HG02798 (cell line): Measurements from ENCODE around the gene SLC10A2.

Experiments used
- ATAC-seq: cut with Tn5 transposase; IDR thresholded peaks from one replicate; pipeline ENCODE4 v1.9.1; 2021; ENCODE audit warnings: mild to moderate bottlenecking; ENCODE audit not compliant: unreplicated experiment, poor library complexity

Gene SLC10A2

DNA sequence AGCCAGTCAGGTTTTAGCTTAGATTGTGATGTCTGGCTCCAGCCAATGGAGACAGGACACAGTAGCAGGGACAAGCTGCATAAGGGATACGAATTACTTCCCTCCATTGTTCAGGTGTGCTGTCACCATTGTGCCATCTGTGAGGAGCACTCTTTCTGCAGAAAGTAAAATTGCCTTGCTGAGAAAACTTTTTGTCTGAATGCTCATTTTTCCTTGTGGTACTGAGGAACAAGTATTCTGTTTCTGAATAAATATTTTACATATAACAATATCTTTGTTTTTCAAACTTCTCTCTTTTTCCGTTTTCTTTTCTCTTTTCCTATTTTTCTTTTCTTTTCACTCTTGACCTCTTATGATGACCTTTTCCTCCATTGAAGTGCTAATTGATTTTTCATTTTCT, 10.2 kb downstream of the SLC10A2 start:
- no peak for ATAC-seq

DNA sequence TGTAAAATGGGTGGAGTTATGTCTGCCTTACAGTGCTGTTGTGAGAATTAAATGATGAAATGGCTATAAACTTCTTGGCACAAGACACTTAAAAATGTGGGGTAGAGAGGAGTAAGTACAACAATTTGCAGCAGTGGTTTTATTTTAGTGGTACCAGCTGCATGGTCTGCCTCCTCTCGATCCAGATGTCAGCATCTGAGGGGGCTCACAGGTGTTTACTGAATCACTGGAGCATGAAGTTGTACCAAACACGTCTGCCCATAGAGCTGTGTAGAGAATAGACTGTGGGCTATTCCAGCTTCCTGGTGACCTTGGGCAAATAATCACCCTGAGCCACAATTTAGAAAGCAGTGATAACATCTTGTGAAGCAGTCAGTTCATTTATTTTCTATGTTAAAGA, 11.1 kb downstream of the SLC10A2 start:
- no peak for ATAC-seq

DNA sequence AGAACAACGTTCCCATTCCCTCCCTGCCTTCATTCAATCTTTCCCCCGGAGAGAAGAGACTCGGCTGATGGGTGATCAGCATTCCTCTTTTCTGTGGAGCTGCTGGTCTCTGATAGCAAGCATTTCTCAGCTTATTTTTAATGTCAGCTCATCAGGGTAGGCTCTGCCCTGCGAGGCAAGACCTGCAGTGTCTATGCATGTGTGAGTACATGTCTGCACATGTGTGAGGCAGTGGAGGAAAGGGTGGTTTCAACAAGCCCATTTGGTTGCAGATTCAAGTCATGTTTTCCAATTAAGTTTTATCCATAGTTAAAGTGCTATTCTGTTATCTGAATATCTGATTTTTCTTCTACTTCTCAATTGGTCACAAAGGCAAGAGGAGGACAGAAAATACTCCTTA, 19.5 kb downstream of the SLC10A2 start:
- no peak for ATAC-seq

DNA sequence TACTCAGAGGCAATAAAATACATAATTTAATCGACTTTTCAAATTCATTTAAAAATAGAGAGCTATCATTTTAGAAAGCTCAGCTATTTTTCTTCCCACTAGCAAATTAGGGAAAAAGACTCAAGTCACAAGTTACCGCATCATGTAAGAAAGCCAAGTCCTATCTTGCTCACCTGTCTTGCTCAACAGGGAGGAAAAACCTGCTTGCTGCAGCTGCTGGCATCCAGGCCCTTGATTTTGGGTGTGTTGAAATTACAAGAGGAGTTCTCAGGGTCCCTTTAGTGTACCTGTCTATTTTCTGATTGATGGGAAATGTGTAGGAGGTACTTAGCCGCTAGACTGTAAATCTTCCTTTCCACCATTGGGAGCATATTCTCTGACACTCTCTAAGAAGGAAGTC, 22.2 kb downstream of the SLC10A2 start:
- ATAC-seq, result no peak

DNA sequence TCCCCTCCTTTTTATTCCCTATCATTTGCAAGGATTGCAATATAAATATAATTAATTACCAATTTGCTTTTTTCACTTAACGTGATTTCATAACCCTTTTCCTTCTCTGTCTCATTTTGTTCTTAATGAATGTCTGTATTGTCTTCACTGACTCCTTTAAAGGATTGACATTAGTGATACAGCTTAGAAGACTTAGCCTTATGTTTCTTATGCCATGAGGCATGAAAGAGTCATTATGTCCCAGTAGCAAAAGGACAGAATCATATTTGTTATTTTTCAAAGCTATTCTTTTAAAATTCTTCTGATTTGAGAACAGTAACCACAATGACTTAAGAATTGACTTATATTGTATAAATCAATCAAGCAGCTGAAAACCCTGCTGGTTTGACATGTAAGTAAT, 26.2 kb downstream of the SLC10A2 start:
- no peak for ATAC-seq

DNA sequence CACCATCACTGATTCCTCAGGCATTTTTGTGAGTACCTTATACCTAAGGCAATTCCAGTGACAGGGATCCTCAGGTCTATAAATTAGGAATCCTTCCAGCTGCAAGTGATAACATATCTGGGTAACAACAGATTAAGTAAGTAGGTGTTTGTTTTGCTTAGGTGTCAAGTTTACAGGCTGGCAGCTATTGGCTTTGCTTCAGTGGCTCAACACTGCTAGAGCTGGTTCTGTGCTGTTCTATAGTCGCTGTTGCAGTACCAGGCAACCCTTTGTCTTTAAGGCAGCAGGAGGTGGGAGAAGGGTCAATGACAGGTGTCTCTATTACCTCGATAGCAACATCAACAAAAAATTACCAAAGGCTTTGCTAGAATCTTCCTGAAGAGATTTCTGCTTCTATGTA, 27.0 kb downstream of the SLC10A2 start:
- no peak for ATAC-seq

DNA sequence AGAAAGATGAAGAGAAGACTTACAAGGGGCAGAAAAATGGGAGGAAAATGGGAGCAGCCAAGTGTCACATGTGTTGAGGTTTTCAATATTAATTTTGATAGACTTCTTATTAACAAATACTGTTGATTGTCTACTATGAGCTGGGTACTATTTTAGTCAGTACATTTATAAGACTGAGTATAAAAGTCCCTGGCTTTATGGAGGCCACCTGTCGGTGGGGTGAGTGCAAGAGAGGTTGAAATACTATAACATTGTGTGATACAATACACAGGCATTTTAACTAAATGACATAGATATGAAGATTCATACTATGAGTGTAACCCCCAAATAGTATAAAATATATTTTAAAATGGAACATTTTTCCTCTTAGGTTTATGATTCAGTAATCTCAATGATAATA, 29.9 kb downstream of the SLC10A2 start:
- ATAC-seq, result no peak

DNA sequence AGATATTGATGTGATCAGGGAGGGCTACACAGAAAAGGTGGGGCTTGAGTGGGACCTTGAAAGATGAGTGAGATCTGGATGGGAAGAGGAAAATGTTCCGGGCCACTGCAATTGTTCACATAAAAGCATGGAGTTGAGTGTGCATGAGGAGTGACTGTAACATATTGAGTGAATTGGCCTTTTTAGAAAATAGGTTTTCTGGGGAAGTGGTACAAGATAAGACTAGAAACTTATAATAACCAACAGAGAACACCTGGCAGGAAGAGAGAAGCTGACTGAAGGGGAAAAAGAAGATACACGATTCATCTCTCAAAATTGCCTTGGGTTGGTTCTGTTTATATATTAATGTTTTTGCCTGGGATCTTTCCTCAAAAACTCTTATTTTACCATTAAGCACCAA, 32.2 kb downstream of the SLC10A2 start:
- ATAC-seq, result no peak

DNA sequence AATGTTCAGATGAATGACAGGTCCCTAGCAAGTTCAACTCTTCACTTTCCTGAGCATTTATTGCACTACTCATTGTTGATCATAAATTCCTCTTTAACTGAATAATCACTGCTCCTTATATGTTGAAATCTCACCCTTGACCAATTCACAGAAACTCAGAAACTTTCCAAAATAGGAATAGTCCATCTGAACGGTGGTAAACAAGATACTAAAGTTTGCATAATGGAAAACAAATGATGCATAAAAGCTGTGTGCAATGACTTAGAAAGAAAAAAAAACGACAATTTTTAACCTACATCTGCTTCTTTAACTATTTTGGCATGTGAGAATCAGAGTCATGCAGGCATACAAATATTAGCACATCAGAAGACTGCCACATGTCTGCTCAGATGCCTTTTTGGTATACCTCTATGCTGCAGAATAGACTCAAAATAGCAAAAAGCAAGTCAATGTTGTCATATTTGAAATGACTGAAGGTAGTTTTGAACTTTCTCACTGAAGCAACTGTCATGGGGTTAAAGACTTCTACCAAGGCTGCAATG, 34.8 kb downstream of the SLC10A2 start:
- peak; percentile 91 for ATAC-seq

DNA sequence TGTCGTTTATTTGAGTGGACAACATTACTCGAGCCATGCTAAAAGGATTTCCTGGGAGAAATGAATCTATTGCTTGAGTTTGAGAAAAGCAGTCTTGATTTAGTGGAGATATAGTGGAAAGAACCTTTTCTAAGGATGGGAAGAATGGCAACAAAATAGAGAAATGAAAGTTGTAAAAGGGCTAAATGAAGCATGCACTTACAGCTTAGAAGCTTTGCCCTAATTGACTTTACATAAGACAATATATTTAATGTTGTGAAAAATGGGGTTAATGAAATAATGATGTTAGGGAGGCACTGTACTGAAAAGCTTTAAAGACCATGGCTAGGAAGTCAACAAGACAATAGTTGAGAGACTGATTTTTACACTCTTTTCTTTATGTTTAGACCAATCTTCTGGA, 35.4 kb downstream of the SLC10A2 start:
- no peak for ATAC-seq

DNA sequence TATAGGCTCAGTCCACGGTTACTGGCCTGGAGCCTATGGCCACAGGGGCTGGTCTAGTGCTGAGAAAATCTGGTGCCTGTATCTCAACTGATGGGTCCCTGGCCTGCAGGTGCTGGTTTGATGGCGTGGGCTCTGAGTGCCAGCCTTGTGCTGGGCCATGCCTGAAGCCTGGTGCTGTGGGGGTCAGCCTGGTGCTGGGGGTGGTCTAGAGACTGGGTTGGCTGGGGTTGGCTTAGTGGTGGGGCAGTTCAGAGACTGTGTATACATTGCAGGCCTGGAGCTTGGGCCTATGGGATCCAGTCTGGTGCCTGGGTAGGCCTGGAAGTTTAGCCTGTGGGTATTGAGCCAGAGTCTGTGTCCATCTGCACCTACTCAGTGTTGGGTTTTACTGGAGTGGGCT, 36.4 kb downstream of the SLC10A2 start:
- ATAC-seq, result no peak

DNA sequence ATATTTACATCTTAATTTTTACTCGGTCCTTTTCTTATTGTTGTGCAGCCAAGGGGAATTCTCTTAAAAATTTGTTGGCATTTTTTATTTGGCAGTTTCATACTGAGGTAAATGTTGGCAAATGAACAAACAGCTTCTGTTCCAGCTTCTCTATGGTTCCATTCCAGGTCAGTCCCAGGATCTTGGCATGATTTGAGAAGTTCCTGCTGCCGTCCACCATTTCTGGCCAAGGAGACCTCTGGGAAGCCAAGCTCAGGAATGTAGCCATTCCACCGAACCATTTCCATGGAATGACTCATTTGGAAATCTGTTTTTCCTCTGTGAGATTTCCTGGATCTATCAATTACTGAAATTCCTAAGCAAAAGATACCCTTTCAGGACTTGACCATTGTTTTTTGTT, 43.9 kb downstream of the SLC10A2 start:
- no peak for ATAC-seq

DNA sequence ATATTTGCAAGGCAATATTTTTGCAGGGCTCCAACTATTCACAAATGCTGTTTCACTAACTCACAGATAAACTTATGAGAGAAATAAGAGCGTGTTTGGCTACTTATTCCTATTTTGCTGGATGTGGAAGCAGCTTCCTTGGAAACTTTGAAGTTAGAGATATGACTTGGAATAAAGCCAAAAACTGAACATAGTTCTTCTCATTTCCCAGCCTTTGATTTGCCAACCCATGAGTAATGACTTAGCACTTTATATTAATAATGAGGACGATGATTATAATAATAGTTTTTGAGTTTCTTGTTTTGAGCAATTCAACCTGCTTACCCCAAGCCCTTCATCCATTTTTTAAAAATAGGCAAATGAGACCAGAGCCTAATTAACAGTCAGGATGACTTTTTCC, 47.7 kb downstream of the SLC10A2 start:
- ATAC-seq, result no peak

DNA sequence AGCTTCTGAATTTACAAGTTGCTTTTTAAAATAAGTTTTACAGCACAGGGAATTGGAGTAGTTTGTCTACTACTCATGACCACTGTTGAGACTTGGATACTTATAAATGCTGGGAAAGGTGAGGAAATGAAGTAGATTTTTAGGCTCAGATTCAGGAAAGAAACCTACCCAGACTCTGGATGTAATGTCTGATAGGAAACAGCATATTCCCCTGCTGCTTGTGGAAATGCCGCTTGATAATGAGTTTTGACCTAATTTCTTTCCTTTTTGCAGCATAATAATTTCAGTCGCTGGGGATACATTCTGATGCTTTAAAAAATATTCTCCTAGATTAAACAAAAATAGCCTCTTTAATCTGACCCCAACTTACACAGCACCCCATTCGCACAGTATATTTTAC, 53.6 kb downstream of the SLC10A2 start:
- no peak for ATAC-seq

DNA sequence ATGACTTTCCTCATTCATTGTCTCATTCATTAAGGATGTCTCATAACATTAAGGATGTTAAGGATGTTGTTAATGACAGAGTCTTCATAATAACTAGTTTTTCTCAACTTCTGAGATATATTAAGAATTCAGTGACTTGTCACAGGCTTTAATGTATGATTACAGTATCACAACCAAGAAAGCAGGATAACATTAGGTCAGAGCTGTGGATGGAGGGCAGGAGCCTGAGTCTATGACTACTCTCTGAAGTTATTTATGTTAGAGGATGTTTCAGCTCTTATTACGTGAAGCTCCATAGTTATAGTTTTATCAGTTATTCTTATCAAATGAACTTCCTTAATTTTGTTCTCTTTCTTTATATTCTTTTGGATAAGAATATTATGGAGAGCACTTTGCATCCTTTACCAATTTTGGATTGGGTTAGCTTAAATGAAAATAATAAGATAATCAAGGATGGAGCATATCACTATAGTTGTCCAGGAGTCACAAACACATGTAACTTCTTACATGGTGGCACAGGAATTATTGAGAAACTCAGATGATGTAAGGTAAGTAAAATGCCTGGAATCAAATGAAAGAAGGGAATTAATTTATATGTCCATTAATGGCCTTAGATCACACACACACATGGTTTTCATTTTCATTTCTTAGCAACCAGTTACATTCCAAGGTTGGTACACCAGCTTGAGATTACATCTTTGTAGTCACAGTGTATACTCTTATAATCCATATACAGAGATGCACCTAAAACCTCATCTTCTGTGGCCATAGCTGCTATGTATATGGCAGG, 57.0 kb downstream of the SLC10A2 start:
- ATAC-seq, result no peak

DNA sequence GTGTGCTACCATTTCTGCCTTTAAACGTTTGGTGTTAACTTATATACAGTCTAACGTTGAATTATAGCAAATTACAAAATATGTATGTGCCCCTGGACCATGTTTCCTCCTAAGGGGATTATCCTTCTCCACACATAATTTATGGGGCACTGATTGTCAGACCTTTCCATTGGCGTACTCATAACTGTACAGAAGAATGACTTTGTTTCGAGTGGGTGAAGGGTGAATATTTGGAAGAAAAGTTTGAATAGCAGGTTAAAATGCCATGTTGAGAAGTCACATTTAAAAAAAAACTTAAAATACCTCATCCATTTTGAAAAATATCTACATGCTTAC, 58.8 kb downstream of the SLC10A2 start:
- ATAC-seq, result peak; percentile 45

DNA sequence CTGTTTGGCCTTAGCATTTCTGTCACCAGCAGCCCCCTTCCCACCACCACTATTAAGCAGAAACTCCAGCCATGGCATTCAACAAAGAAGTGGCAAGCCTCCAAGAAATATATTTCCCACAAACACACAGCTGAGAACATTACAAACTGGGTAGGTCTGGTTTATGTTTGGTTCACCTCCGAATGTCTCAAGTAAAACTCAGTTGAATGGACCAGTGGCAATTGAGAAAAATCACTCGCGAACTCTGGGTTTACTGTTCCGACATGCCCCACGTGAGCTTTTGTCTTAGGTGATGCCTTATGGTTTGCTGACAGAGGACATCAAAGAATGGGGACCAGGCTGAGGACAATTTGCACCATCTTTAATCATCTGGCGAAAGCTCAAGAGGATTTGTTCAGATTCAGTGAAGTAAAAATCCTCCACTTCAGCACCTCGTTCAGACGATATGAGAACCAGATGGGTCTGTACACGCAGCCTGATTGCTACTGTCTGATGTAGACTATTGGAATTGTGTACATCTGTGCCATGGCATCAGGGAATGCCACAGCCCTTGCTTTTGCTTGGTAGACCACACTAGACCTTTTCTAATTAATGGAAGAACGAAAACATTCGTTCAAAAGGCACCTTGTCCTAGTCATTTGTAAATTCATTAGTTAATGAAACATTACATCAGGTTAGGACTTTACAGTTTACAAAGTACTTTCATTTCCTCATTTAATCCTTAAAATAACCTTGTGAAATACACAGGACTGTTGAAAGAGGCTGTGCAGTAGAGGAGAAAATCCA, 59.4 kb downstream of the SLC10A2 start:
- ATAC-seq, result peak; percentile 93

DNA sequence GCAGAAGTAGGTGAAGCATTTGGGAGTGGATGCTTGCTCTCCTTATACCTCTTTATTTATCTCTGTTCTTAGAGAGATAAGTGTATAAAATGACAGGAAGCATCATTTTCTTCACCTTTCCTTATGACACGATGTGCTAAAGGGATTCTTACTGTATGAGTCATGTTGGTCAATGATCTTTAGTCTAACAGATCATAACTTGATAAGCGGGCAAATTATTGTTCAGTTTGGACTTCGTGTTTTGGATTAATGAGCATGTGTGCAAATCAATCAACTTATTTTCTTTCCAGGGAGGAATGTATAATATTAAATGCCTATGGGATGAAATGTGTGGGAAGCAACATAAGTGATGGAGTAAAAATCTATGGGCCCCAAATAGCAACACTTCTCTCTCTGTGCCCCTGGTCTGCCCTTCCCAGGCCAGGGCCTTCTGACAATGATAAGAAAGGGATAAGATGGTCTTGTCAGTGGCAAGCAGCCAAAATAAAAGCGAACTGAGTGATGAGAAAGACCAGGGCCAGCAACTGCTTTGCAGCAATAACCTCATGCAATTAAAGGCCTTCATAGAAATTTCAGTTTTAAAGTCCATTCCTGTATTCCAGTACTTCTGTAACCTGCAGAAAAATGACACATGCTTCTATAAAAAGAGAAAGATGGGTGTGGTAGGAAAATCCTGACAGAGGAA, 61.4 kb downstream of the SLC10A2 start:
- ATAC-seq, result no peak

DNA sequence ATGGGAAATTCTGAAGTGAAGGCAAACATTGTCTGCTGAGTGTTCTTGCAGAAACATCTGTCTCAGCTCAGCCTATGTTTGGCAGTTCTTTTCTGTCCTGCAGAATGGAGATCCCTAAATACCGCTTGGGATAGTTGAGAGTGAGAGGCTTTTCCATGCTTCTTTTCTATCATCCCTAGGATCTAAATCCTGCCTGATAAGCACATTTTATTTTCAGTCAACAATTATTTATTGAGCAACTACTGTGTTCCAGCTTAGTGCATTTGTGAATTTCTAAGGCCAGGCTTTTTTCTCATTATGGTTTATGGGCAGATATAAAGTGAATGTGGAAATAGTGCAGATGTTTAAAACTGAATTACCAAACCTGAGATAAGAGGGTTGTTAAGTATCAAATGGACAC, 62.6 kb downstream of the SLC10A2 start:
- no peak for ATAC-seq

DNA sequence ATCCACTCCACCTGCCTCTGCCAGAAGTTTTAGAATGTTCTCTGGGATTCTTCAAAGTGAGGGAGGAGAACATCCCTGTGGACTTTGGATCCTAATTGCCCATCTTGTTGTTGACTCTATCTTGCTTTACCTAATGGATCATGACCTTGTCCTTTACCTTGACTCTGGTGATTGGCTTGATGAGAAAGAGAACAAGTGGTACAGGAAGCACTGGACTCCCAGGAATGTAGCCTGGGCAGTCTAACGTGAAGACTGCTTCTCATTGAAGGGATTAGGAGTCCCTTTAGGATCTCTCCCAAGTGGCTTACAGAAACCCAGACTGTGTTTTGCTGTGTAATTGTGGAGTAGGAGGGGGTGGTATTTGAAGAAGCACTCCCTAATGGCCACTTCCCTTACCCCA, 63.9 kb downstream of the SLC10A2 start:
- no peak for ATAC-seq

DNA sequence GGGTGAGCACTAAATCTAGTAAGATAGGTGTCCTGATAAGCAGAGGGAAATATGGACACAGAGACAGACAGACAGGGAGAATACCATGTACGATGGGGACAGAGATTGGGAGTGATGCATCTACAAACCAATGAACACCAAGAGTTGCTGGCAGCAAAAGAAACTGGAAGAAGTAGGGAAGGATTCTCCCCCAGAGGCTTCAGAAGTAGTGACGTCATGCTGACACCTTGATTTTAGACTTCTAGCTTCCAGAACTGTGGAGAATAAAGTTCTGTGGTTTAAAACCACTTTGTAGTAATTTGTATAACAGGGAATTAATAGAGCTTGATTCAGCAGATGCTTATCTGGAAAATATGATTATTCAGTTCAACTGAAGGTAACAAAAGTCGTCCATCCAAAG, 66.1 kb downstream of the SLC10A2 start:
- no peak for ATAC-seq
